Left renal cortex interstitium (tissue), 4 donors: ENCODE measurements around the gene CFAP99. TPM values are rescaled to one million over a fixed set of nuclear protein-coding genes. Genes with fewer than 3 reads are reported as not detected.
"Not testable (repeated sequence)": the region's sequence is repeated elsewhere in the genome, so short reads cannot be mapped to it uniquely, and the experiment has no call there.

Experiments used
- DNase-seq, 4 donors: peaks; one replicate each; pipeline ENCODE4 v3.0.0-alpha.2; 2013; ENCODE audit warnings: low read depth in 4 of 4, low spot score in 2 of 4, missing footprints in 1 of 4
- polyA plus RNA-seq, 4 donors: library from polyadenylated mRNA; unstranded; fragments of 120-200 nt; gene quantifications; one replicate each; pipeline ENCODE4 v1.2.1, GENCODE V29; 2013; ENCODE audit not compliant: insufficient read length in 4 of 4

The CFAP99 gene
- polyA plus RNA-seq, 4 donors, result 0.35 to 1.6 (median 1.1) TPM

GRCh38 chr4:2465032-2465431 is 46.3 kb downstream of the CFAP99 start:
- no peak for DNase-seq

GRCh38 chr4:2465544-2465943 is 46.8 kb downstream of the CFAP99 start:
- not testable (repeated sequence) for DNase-seq

- peak; percentile 83 to 93 (median 89) for DNase-seq
Measured at GRCh38 chr4:2468456-2469191, 49.9 kb downstream of the CFAP99 start, which contains the start of gene RNF4. RNF4 (plus strand) TSS chr4:2469106; CDS start chr4:2490494, 21,388 bp downstream.

GRCh38 chr4:2469192-2469984 is 50.6 kb downstream of the CFAP99 start:
- no peak for DNase-seq

GRCh38 chr4:2470791-2471190 is 52.0 kb downstream of the CFAP99 start:
- no peak for DNase-seq

- DNase-seq, result no peak
Measured at GRCh38 chr4:2472187-2472586, 53.4 kb downstream of the CFAP99 start.

GRCh38 chr4:2478229-2478628 is 59.5 kb downstream of the CFAP99 start:
- DNase-seq, result no peak

- no peak for DNase-seq
Measured at GRCh38 chr4:2480649-2481048, 61.9 kb downstream of the CFAP99 start.

GRCh38 chr4:2482192-2482591 is 63.4 kb downstream of the CFAP99 start:
- DNase-seq, result no peak

GRCh38 chr4:2482693-2483092 is 63.9 kb downstream of the CFAP99 start:
- DNase-seq, result no peak

- DNase-seq, result no peak
Measured at GRCh38 chr4:2483237-2483636, 64.5 kb downstream of the CFAP99 start.

GRCh38 chr4:2484185-2484584 is 65.4 kb downstream of the CFAP99 start:
- DNase-seq, result no peak

GRCh38 chr4:2484993-2485392 is 66.2 kb downstream of the CFAP99 start:
- peak in 1 of 4 donors; percentile 21 for DNase-seq

GRCh38 chr4:2485956-2486355 is 67.2 kb downstream of the CFAP99 start:
- no peak for DNase-seq

GRCh38 chr4:2486981-2487380 is 68.2 kb downstream of the CFAP99 start:
- DNase-seq, result no peak

GRCh38 chr4:2487632-2488031 is 68.9 kb downstream of the CFAP99 start:
- no peak for DNase-seq

GRCh38 chr4:2489081-2489805 is 70.5 kb downstream of the CFAP99 start:
- no peak for DNase-seq

- no peak for DNase-seq
Measured at GRCh38 chr4:2489841-2490552, 71.2 kb downstream of the CFAP99 start.

- no peak for DNase-seq
Measured at GRCh38 chr4:2492970-2493369, 74.2 kb downstream of the CFAP99 start.

GRCh38 chr4:2494992-2495391 is 76.2 kb downstream of the CFAP99 start:
- no peak for DNase-seq

- no peak for DNase-seq
Measured at GRCh38 chr4:2497324-2497723, 78.6 kb downstream of the CFAP99 start.
